GM18517 (cell line): ENCODE data around the gene CDC42BPG.

Experiments used
- ATAC-seq: cut with Tn5 transposase; IDR thresholded peaks from one replicate; pipeline ENCODE4 v1.9.1; 2021; ENCODE audit warnings: mild to moderate bottlenecking, moderate library complexity; ENCODE audit not compliant: unreplicated experiment

Gene CDC42BPG

DNA sequence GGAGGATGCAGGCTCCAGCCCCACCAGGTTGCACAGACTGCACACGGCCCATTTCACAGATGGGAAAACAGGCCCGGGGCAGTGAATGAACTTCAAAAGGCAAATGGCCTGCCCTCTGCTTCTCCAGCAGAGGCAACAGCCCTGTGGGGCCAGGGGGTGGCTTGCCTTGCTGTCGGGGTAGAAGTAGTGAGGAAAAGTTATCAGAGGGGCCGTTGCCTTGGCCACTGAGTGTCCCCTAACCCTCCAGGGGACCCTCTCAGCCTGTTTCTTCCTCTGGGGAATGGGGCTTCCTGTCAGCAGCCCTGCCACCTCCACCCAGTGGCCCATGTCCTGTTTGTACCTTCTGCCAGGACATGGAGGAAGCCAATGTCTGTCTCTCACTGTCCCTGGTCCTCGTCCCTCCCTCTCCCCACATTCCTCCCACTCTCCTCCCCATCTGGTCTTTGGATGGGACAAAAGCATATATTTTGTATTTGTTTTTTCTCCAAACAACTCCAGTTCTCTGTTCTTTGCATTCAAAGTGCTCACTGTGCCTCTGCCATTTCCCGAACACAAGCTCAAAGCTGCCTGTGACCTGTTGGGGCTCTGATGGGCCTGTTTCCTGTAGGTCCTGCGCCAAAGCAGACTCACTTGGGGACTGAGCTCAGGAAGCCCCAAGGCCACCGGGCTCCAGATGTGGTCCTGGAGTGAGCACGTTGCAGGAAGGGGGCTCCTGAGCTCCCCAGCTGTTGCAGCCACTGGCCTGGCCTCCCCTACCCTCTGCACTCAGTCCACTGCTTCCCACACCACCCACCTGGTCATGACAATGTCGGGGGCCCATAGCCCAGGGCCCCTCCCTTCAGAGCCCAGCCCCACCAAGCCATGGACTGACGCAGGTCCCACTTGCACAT is 50.9 kb downstream of the CDC42BPG start:
- no peak for ATAC-seq

- no peak for ATAC-seq
Observed at GRCh38 chr11:64792482-64792881, 52.0 kb downstream of the CDC42BPG start.

- ATAC-seq, result no peak
Observed at GRCh38 chr11:64791781-64792291, 52.6 kb downstream of the CDC42BPG start.

DNA sequence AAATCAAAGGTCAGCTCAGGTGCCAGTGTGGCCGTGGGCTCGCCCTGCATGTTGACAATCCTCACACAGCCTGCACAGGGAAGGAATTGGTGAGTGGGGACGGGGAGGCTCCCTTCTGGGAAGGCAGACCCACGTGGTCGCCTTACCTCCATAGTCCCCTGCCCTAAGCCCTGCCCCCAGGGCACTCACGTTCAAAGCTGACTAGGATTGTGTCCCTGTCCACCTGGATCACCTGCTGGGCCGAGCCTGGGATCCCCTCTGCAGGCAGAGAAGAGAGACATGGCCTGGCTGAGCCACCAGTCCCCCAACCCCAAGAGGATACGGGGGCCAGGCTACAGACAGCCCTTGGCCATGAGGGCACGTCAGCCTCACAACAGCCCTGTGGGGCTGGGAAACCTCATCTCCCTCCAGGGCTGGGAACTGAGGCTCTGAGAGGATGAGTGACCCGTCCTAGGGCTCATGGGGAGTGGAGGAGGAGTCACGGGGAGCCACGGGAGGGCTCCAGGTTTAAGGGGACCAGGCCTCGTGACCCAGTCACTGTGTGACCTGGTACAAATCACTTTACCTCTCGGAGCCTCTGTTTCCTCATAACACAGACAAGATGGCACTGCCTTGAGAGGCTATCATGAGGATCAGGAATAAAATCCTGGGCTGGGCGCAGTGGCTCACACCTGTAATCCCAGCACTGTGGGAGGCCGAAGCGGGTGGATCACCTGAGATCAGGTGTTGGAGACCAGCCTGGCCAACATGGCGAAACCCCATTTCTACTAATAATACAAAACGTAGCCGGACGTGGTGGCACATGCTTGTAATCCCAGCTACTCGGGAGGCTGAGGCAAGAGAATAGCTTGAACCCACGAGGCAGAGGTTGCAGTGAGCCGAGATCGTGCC is 54.0 kb downstream of the CDC42BPG start:
- ATAC-seq, result no peak

- no peak for ATAC-seq
Observed at GRCh38 chr11:64789331-64790204, 54.9 kb downstream of the CDC42BPG start.

GRCh38 chr11:64788321-64789215 is 55.9 kb downstream of the CDC42BPG start:
- ATAC-seq, result no peak

DNA sequence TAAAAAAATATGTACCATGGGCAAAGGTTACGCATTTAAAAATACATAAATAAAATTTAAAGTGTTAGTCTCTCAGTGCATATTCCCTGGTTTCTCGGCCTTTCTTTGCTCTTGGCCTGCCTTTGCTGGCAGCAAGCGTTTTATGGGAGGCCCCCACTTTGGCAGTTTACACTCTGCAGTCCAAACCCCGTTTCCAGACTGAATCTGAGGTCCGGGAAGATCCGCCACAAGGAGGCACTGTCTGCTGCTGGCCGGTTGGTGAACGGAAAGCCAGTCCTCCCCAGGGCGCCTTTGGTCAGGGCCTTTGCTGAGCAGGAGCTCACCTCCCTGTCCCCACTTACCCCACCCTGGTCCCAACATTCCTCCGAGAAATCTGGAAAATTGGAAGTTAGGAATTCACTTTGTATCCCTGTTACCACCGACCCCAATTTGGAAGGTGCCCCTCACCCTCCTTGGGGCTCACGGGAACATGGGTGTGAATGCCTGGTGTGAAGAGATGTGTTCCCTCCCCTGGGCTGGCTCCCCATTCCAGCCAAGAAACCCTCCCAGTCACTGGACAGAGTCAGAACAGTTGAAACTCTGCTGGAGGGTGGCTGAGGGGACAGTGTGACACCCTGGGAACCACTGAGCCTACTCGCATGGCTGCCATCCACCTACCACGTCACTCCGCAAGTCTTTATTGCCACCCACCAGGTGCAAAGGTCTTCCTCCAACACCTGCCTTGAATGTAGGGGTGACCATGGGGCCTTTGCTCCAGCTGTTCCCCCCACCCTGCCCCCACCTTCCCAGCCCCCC is 56.7 kb downstream of the CDC42BPG start:
- ATAC-seq, result no peak

- no peak for ATAC-seq
Observed at GRCh38 chr11:64786308-64786707, 58.1 kb downstream of the CDC42BPG start.

DNA sequence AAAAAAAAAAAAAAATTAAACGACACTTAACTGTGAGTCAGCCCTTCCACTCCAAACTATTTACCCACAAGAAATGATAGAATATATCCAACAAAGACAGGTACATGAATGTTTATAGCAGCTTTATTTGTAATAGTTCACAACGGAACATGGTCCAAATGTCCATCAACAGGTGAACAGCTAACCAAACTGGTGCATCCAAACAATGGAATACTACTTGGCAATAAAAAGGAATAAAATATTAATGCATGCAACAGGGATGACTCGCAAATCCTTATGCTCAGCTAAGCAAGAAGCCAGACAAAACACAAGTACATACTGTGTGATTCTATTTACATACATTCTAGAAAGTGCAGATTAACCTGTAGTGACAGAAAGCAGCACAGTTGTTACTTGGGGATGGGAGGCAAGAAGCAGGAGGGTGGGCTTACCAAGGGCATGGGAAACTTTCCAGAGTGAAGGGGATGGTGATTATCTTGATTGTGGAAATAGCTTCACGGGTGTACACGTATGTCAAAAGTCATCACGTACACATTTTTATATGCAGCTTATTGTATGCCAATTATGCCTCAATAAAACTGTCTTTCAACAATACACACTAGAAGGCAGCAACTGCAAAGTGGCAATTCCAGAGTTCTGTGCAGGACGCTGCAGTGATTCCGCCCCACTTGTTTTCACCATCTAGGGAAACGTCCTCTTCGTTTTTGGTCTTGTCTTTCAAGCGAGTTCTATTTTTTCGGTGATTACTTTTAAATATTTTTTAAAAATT is 59.5 kb downstream of the CDC42BPG start:
- no peak for ATAC-seq

GRCh38 chr11:64778473-64779298 is 65.8 kb downstream of the CDC42BPG start, which contains the start of gene SF1:
TSS of gene SF1 (minus strand) at chr11:64778542. CDS start at chr11:64778392, 150 bp downstream.
- peak; percentile 82 for ATAC-seq

GRCh38 chr11:64778223-64778472 is 66.3 kb downstream of the CDC42BPG start:
- ATAC-seq, result peak; percentile 5

DNA sequence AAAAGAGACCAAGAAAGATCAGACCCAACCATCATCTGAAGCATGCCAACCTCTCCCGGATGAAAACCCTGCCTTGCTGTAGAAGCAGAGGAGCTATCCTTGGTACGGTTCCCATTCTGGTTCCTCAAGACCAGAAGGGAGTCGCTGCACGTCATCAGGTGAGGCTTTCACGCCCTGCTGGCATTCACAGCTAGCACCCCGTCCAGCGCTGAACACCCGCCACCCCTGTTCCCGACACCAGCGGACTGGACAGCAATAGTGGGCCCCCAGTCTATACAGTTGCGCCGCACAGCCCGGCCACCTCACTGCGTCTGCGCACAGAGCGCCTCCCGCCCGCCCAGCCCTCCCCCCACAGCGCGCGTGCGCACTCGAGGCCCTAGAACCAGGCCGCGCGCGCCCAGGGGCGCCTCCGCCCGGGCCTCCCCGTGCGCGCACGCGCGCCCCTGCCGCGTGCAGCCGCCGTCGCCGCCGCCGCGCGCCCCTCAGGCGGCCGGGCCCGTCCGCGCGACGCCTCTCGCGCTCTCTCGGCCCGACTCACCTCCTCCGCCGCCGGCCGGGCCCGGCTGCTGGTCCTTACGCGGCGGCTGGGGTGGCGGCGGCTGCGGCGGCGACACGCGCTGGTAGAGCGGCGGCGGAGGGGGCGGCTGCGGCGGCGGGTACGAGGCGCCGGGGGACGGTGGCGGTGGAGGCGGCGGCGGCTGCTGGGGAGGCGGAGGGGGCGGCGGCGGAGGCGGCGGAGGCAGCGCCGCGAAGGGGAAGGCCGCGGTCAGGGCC is 66.8 kb downstream of the CDC42BPG start:
- ATAC-seq, result no peak

DNA sequence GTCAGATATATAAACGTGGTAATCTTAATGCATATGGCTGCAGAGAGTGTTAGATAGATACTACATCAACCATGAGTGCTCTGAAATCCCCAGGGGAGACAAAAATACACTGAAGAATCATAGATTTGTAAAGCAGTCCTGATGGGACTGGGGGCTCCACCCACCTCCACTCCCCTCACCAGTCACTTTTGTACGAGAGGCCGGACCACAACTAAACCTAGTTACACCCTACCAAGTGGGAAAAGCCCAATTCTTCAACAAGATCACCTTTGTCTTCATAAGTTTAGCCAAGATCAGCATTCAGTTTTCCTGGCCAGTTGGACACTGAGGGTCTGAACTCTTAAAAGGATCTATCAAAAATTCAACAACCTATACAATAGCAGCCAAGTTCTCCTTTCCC is 67.6 kb downstream of the CDC42BPG start:
- ATAC-seq, result no peak

GRCh38 chr11:64776425-64776824 is 68.0 kb downstream of the CDC42BPG start:
- no peak for ATAC-seq

GRCh38 chr11:64774144-64774543 is 70.3 kb downstream of the CDC42BPG start:
- ATAC-seq, result no peak
